ENCODE data around the gene SINHCAF. TPM values are rescaled to one million over a fixed set of nuclear protein-coding genes. Genes with fewer than 3 reads are reported as not detected.

Gene SINHCAF
- total and polyA plus RNA-seq, 2 experiments from 2014 or later = 581 to 686 TPM

- Histone ChIP-seq H3K4me1 (ENCODE audit: insufficient read depth) (no peaks in the 10 kb centered on the region), H3F3A (replicated peaks; ENCODE audit: low read depth) (peaks cover 22% of the 10 kb centered on the region), H3K27ac (ENCODE audit: low read depth) (peak overlapping the region; percentile 11), H3K4me2 (no peak overlapping the region), H4K20me1 (replicated peaks; ENCODE audit: insufficient read depth) (peaks cover 14% of the 10 kb centered on the region), H3K4me3 (no peak overlapping the region), H3K36me3 (ENCODE audit: insufficient read depth) (peaks cover 18% of the 10 kb centered on the region), H3K9me2 (ENCODE audit: insufficient read depth) (no peaks in the 10 kb centered on the region), H2AFZ (no peak overlapping the region), H3K27me3 (ENCODE audit: insufficient read depth) (no peaks in the 10 kb centered on the region), H3K79me2 (replicated peaks; ENCODE audit: insufficient read depth) (peaks cover 10% of the 10 kb centered on the region; the same call in 1 of the 2 replicates)
- TF ChIP-seq EZH2 (IDR thresholded peaks at IDR 0.05; ENCODE audit: low read depth, unreplicated experiment) (no peak), EZH2phosphoT487 (IDR thresholded peaks at IDR 0.05; ENCODE audit: unreplicated experiment) (no peak), POLR2AphosphoS5 (IDR thresholded peaks at IDR 0.05; ENCODE audit: low read depth) (no peak), ZNF462 (CRISPR knock-in tag; IDR thresholded peaks at IDR 0.05) (no peak), ZNF114 (CRISPR knock-in tag; IDR thresholded peaks at IDR 0.05) (no peak), NANOG (IDR thresholded peaks at IDR 0.05; ENCODE audit: borderline replicate concordance) (no peak), CREB1 (CRISPR knock-in tag; IDR thresholded peaks at IDR 0.05; ENCODE audit: low read depth) (no peak)
- Mint-ChIP-seq H3K4me3 (no peak overlapping the region), H3K27me3 (ENCODE audit: insufficient read depth, low read depth, poor library complexity) (peaks cover 7% of the 10 kb centered on the region), H3K36me3 (ENCODE audit: low read depth) (peaks cover 38% of the 10 kb centered on the region), H3K27ac (no peak overlapping the region), H3K9me3 (no peaks in the 10 kb centered on the region), H3K4me1 (peaks cover 8% of the 10 kb centered on the region)
- no peak for ATAC-seq
- no peak for DNase-seq (ENCODE audit: low spot score)
Measured at GRCh38 chr12:31277081-31277480, 48.9 kb downstream of the SINHCAF start.

- Histone ChIP-seq H3K36me3 (ENCODE audit: insufficient read depth) (peaks cover 4% of the 10 kb centered on the region), H3K79me2 (replicated peaks; ENCODE audit: insufficient read depth) (peaks cover 4% of the 10 kb centered on the region; the same call in 1 of the 2 replicates), H2AFZ (no peak overlapping the region), H3K4me2 (no peak overlapping the region), H3K27me3 (ENCODE audit: insufficient read depth) (no peaks in the 10 kb centered on the region), H4K20me1 (replicated peaks; ENCODE audit: insufficient read depth) (peaks cover 14% of the 10 kb centered on the region), H3F3A (replicated peaks; ENCODE audit: low read depth) (peaks cover 25% of the 10 kb centered on the region), H3K9me2 (ENCODE audit: insufficient read depth) (no peaks in the 10 kb centered on the region), H3K4me1 (ENCODE audit: insufficient read depth) (peaks cover 4% of the 10 kb centered on the region), H3K27ac (ENCODE audit: low read depth) (no peak overlapping the region), H3K4me3 (no peak overlapping the region)
- TF ChIP-seq JUNB (IDR thresholded peaks at IDR 0.05; ENCODE audit: unreplicated experiment) (no peak), ZNF114 (CRISPR knock-in tag; IDR thresholded peaks at IDR 0.05) (no peak), ETS1 (IDR thresholded peaks at IDR 0.05) (no peak), EZH2 (IDR thresholded peaks at IDR 0.05; ENCODE audit: low read depth, unreplicated experiment) (no peak), POLR2AphosphoS5 (IDR thresholded peaks at IDR 0.05; ENCODE audit: low read depth) (no peak), EZH2phosphoT487 (IDR thresholded peaks at IDR 0.05; ENCODE audit: unreplicated experiment) (no peak), REST (IDR thresholded peaks at IDR 0.05; ENCODE audit: unreplicated experiment) (no peak)
- no peak for DNase-seq (ENCODE audit: low spot score)
- H3K27ac Mint-ChIP-seq = no peak overlapping the region
- H3K4me1 Mint-ChIP-seq = peaks cover 12% of the 10 kb centered on the region
- no peak overlapping the region for H3K4me3 Mint-ChIP-seq
- no peak for ATAC-seq
- peaks cover 7% of the 10 kb centered on the region for H3K27me3 Mint-ChIP-seq (ENCODE audit: insufficient read depth, low read depth, poor library complexity)
- no peaks in the 10 kb centered on the region for H3K9me3 Mint-ChIP-seq
- peaks cover 30% of the 10 kb centered on the region; the same call in 2 of the 3 replicates for H3K36me3 Mint-ChIP-seq (ENCODE audit: low read depth)
Measured at GRCh38 chr12:31275491-31275890, 50.5 kb downstream of the SINHCAF start.
